SK-N-MC (cell line): ENCODE data around the gene ANAPC2.

Experiments used
- DNase-seq: peaks from one replicate; pipeline ENCODE4 v3.0.0-alpha.2; 2011; ENCODE audit warnings: low read depth, low spot score
- H3K27ac ChIP-seq: fragments of 200-600 bp; sonication (generic); 2 replicates; pipeline ENCODE4 v1.5.1; 2016; ENCODE audit warnings: mixed run types
- H3K36me3 ChIP-seq: fragments of 200-600 bp; sonication (generic); 2 replicates; pipeline ENCODE4 v1.6.1; 2017; ENCODE audit warnings: antibody characterized with exemption, low read length, mixed read lengths; ENCODE audit not compliant: insufficient read depth
- H3K4me3 ChIP-seq: fragments of 200-600 bp; sonication (generic); 2 replicates; pipeline ENCODE4 v1.5.1; 2016
- H3K9ac ChIP-seq: fragments of 200-600 bp; sonication (generic); 2 replicates; pipeline ENCODE4 v1.8.0; 2017; ENCODE audit warnings: mixed run types, mixed read lengths; ENCODE audit not compliant: insufficient read length
- H3K9me3 ChIP-seq: fragments of 200-600 bp; sonication (generic); 2 replicates; pipeline ENCODE4 v1.6.1; 2017; ENCODE audit warnings: low read depth, mild to moderate bottlenecking, antibody characterized with exemption, low read length, moderate library complexity, mixed read lengths
- EZH2 ChIP-seq: fragments of 200-600 bp; sonication (generic); IDR thresholded peaks from one replicate; pipeline ENCODE4 v1.6.1; 2017; ENCODE audit warnings: antibody characterized with exemption
- FOXP2 ChIP-seq: optimal IDR thresholded peaks from 2 replicates; pipeline ENCODE3; 2011; ENCODE audit warnings: mild to moderate bottlenecking, moderate library complexity; ENCODE audit not compliant: insufficient read depth; ENCODE audit errors: extremely low read length, control extremely low read depth
- POLR2AphosphoS5 ChIP-seq: IDR thresholded peaks from 2 replicates; pipeline ENCODE4 v1.6.1; 2012; ENCODE audit warnings: mild to moderate bottlenecking, low read depth, low read length, borderline replicate concordance

ANAPC2 gene

DNA sequence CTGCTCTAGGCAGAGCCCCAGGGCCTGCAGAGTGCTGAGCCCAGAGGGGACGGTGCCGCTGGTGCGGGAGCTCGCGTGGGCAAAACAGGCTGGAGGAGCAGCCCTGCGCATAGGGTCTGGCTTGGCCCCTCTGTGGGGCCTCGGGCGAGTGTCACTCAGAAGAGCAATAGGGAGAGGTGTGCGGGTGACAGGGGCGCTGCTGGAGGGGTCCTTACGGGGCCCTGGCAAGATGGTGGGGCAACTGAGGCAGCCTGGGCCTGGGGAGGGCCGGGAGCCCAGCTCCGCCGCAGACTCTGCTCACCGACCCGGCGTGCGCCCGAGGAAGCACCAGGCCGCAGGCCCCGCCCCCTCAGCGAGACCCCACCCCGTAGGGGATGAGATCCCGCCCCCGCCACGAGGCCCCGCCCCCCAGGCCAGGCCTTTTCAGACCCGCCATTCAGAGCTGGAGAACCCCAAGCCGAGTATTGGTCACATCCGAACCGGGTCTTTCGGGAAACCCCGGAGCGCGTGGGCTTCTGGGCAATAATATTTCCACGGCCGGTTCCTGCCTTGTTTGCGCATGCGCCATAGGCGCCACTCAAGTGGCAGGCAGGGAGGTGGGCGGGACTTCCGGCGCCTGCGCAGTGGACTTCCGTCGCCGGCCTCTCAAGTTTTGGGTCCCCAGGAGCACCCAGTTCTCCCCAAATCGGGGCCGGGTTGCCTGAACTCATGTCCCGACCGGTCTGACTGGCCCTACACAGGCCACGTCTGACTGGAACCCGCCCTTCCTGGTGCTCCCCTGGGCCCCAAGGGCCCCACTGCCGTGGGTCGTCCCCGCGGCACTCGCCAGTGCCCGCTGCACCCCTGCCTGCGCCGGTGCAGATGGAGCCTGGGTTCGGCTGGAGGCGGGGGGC is 35.0 kb upstream of the ANAPC2 start:
- TF ChIP-seq POLR2AphosphoS5 (peak; percentile 86), FOXP2 (no peak)
- peak overlapping the region; percentile 99 for H3K9ac ChIP-seq
- no peaks in the 10 kb centered on the region for H3K9me3 ChIP-seq
- H3K27ac ChIP-seq = peak overlapping the region; percentile 81
- H3K4me3 ChIP-seq = peak overlapping the region; percentile 97
- H3K36me3 ChIP-seq = no peaks in the 10 kb centered on the region
- DNase-seq = peak; percentile 90

DNA sequence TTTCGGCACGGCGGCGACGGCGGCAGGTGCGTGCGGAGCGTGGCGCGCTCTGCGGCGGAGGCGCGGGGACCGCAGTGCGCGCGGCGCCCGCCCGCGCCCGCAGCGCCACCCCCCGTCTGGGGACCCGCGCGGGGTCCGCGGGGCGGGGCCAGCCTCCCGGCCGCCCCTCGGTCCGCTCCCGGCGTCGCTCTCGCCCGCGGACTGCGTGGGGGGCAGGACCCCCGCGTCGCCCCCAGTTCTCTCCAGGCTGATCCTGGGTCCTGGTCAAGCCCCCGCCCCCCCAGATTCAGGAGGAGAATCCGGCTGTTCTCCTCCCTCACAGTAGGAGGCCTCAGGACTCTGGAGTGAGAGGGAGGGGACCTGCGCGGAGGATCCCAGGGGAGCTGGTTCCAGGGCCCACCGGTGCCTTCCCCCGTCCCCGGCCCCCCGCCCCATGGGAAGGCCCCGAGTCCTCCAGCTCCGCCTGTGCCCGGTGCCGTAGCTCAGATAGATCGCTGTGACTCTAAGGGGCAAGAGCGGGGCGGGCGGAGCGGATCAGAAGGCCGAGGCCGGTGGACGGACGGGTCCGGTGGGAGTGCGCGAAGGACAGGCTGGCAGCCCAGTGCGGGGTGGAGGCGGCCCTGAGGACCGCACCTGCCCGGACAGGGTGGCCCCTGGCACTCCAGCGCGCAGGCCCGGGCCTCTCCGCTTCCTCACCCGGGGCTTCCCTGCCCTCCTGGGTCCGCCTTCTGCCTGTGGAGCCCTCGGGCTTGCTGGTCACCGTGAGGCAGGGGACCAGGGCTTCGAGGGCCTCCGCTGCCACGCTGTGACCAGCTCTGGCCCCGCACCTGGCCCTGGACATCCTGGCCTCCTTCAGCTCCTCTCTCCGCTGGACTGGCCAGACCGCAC is 34.1 kb upstream of the ANAPC2 start, which contains the start of gene RNF208:
Gene RNF208, minus strand, starts transcription at position 51 of the 888 bp plus-strand sequence. CDS start 1,028 bp downstream, outside the sequence.
- H3K9ac ChIP-seq = peak within 1 kb of the TSS; percentile 45
- H3K27ac ChIP-seq = no peak within 1 kb of the TSS
- no peaks in the 10 kb centered on the region for H3K36me3 ChIP-seq
- no peak for DNase-seq
- H3K4me3 ChIP-seq = peak within 1 kb of the TSS; percentile 97
- H3K9me3 ChIP-seq = no peaks in the 10 kb centered on the region
- TF ChIP-seq POLR2AphosphoS5 = no peak

- H3K9me3 ChIP-seq = no peaks in the 10 kb centered on the region
- no peak for DNase-seq
- peak overlapping the region; percentile 41 for H3K9ac ChIP-seq
- no peak for TF ChIP-seq EZH2
- no peak for TF ChIP-seq FOXP2
- no peak for TF ChIP-seq POLR2AphosphoS5
- H3K27ac ChIP-seq = no peak overlapping the region
- H3K4me3 ChIP-seq = peak overlapping the region; percentile 74
- no peaks in the 10 kb centered on the region for H3K36me3 ChIP-seq
These were observed 33.2 kb upstream of the ANAPC2 start for GRCh38 chr9:137221506-137222111.

- no peak for DNase-seq
- no peak overlapping the region for H3K27ac ChIP-seq
- H3K9me3 ChIP-seq = no peaks in the 10 kb centered on the region
- TF ChIP-seq FOXP2 (no peak), EZH2 (no peak), POLR2AphosphoS5 (no peak)
- H3K36me3 ChIP-seq = no peaks in the 10 kb centered on the region
- no peak overlapping the region for H3K4me3 ChIP-seq
- H3K9ac ChIP-seq = no peak overlapping the region
These were observed 32.7 kb upstream of the ANAPC2 start for GRCh38 chr9:137221095-137221505.

GRCh38 chr9:137220317-137221094 is 32.1 kb upstream of the ANAPC2 start:
- H3K9me3 ChIP-seq = no peaks in the 10 kb centered on the region
- no peak overlapping the region for H3K27ac ChIP-seq
- no peak overlapping the region for H3K4me3 ChIP-seq
- no peak for DNase-seq
- TF ChIP-seq POLR2AphosphoS5 (no peak), FOXP2 (no peak), EZH2 (no peak)
- H3K9ac ChIP-seq = no peak overlapping the region
- H3K36me3 ChIP-seq = no peaks in the 10 kb centered on the region

GRCh38 chr9:137219757-137220316 is 31.5 kb upstream of the ANAPC2 start:
- H3K9me3 ChIP-seq = no peaks in the 10 kb centered on the region
- TF ChIP-seq EZH2 (no peak), POLR2AphosphoS5 (no peak)
- no peak overlapping the region for H3K4me3 ChIP-seq
- H3K36me3 ChIP-seq = no peaks in the 10 kb centered on the region
- no peak for DNase-seq
- H3K27ac ChIP-seq = no peak overlapping the region
- H3K9ac ChIP-seq = no peak overlapping the region

GRCh38 chr9:137218754-137219271 is 30.5 kb upstream of the ANAPC2 start:
- Histone ChIP-seq H3K9ac (no peak overlapping the region), H3K36me3 (no peaks in the 10 kb centered on the region), H3K9me3 (no peaks in the 10 kb centered on the region), H3K27ac (no peak overlapping the region), H3K4me3 (no peak overlapping the region)
- TF ChIP-seq FOXP2 (no peak), POLR2AphosphoS5 (no peak), EZH2 (no peak)
- DNase-seq = no peak
